ENCODE data around the gene TENM4. TPM values are rescaled to one million over a fixed set of nuclear protein-coding genes. Genes with fewer than 3 reads are reported as not detected.

The TENM4 gene
- total RNA-seq, 1 donor from 2014 or later: 117 TPM

DNA sequence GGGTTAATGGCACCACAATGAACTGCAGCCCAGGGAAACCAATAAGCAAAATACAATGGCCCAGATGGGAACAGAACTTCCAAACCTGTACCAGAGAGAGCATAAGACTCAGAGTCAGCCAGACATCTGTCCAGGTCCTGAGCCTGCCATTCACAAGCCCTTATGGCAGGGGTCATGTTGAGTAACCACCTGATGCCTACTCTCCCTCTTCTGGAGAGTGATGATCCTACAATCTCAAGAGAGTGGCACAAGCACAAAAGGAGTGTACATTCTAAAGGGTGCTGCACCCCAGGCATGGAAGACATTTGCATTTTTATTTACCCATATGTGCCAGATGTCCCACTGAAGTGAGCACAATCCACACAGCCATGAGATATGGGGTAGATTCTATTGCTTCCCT is 10.6 kb downstream of the TENM4 start:
- no peaks in the 10 kb centered on the region for H3K36me3 Mint-ChIP-seq (ENCODE audit: insufficient read depth)
- no peak overlapping the region for H3K4me3 Mint-ChIP-seq (ENCODE audit: low read depth)
- no peak overlapping the region for H3K27ac Mint-ChIP-seq
- no peak for DNase-seq (ENCODE audit: low spot score, unreplicated experiment)
- H3K9me3 Mint-ChIP-seq (ENCODE audit: low read depth): no peaks in the 10 kb centered on the region
- TF ChIP-seq, protein P1, sequence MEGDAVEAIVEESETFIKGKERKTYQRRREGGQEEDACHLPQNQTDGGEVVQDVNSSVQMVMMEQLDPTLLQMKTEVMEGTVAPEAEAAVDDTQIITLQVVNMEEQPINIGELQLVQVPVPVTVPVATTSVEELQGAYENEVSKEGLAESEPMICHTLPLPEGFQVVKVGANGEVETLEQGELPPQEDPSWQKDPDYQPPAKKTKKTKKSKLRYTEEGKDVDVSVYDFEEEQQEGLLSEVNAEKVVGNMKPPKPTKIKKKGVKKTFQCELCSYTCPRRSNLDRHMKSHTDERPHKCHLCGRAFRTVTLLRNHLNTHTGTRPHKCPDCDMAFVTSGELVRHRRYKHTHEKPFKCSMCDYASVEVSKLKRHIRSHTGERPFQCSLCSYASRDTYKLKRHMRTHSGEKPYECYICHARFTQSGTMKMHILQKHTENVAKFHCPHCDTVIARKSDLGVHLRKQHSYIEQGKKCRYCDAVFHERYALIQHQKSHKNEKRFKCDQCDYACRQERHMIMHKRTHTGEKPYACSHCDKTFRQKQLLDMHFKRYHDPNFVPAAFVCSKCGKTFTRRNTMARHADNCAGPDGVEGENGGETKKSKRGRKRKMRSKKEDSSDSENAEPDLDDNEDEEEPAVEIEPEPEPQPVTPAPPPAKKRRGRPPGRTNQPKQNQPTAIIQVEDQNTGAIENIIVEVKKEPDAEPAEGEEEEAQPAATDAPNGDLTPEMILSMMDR (IDR thresholded peaks at IDR 0.05; ENCODE audit: unreplicated experiment): no peak
- peaks cover 58% of the 10 kb centered on the region for H3K4me1 Mint-ChIP-seq (ENCODE audit: low read depth)
- no peaks in the 10 kb centered on the region for H3K27me3 Mint-ChIP-seq

DNA sequence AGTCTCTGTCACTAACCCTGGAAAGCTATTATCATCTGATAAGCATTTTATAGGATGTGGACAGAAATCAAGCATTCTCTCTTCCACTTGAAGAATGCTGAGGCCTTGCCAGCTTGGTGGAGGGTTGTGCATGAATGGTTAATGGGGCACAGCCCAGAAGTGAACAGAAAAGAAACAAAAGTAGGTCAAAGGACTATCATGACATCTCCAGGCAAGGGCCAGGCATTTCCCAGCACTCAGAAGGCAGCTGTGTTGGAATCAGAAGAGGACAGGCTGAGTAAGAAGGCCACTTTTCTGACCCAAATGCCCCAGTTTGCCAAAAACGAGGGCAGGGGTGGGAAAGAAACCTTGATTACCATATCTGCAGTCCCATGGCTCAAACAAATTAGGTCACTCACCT is 12.4 kb downstream of the TENM4 start:
- Mint-ChIP-seq H3K9me3 (ENCODE audit: low read depth) (no peaks in the 10 kb centered on the region), H3K27me3 (no peaks in the 10 kb centered on the region), H3K36me3 (ENCODE audit: insufficient read depth) (no peaks in the 10 kb centered on the region), H3K4me1 (ENCODE audit: low read depth) (peaks cover 41% of the 10 kb centered on the region), H3K27ac (no peak overlapping the region), H3K4me3 (ENCODE audit: low read depth) (no peak overlapping the region)
- TF ChIP-seq, protein P1 (IDR thresholded peaks at IDR 0.05; ENCODE audit: unreplicated experiment): no peak
- DNase-seq (ENCODE audit: low spot score, unreplicated experiment): no peak

DNA sequence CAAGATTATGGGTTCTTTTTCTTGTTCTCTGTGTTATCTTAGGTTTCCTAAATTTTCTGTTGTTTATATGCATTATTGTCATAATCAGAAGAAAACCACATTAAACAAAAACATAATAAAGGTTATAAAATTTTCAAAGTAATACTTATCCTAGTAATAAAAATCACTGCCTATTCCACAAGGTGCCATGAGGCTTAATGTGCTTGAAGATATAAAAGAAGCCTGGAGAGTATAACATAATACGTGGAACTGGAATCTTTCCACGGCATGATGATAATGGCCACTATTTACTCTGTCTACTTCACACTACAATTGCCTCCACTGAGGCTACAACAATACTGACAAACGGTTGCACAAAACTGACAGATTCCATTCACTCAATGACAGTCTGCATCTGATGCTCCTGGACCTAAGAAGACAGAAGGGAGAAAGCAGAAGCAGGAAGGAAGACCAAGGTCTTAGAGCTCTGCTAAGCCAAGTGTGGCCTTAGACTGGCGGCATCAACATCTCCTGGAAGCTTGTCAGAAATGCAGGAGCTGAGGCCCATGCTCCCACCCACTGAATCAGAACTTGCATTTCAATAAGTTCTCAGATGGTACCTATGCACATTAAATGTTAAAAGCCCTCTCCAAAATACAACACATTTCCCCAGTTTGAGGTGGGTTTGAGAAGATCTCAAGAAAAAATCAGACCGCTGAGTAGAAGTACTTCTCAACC is 13.1 kb downstream of the TENM4 start:
- H3K27ac Mint-ChIP-seq: no peak overlapping the region
- no peak for DNase-seq (ENCODE audit: low spot score, unreplicated experiment)
- H3K27me3 Mint-ChIP-seq: no peaks in the 10 kb centered on the region
- peaks cover 34% of the 10 kb centered on the region for H3K4me1 Mint-ChIP-seq (ENCODE audit: low read depth)
- TF ChIP-seq, protein P1 (IDR thresholded peaks at IDR 0.05; ENCODE audit: unreplicated experiment): no peak
- no peaks in the 10 kb centered on the region for H3K36me3 Mint-ChIP-seq (ENCODE audit: insufficient read depth)
- no peaks in the 10 kb centered on the region for H3K9me3 Mint-ChIP-seq (ENCODE audit: low read depth)
- H3K4me3 Mint-ChIP-seq (ENCODE audit: low read depth): no peak overlapping the region

DNA sequence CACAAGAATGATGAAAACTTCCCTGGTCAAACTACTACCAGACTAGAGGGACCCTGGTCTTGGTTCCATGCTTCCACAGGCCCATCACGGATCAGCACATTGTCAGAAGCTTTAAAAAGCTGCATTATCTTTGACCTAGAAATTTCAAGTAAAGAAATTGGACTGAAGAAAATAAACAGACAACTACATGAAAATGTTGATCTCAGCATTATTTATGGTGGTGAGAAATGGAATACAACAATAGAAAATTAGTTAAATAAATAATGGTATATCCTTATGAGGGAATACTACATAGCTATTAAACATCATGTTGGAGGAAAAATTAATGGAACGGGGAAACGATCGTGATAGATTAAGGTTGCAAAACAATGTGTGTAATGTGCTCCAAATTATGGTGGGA is 13.7 kb downstream of the TENM4 start:
- H3K4me3 Mint-ChIP-seq (ENCODE audit: low read depth): no peak overlapping the region
- H3K27me3 Mint-ChIP-seq: no peaks in the 10 kb centered on the region
- H3K27ac Mint-ChIP-seq: no peak overlapping the region
- no peak for DNase-seq (ENCODE audit: low spot score, unreplicated experiment)
- H3K36me3 Mint-ChIP-seq (ENCODE audit: insufficient read depth): no peaks in the 10 kb centered on the region
- no peaks in the 10 kb centered on the region for H3K9me3 Mint-ChIP-seq (ENCODE audit: low read depth)
- TF ChIP-seq, protein P1 (IDR thresholded peaks at IDR 0.05; ENCODE audit: unreplicated experiment): no peak
- peaks cover 29% of the 10 kb centered on the region for H3K4me1 Mint-ChIP-seq (ENCODE audit: low read depth)

DNA sequence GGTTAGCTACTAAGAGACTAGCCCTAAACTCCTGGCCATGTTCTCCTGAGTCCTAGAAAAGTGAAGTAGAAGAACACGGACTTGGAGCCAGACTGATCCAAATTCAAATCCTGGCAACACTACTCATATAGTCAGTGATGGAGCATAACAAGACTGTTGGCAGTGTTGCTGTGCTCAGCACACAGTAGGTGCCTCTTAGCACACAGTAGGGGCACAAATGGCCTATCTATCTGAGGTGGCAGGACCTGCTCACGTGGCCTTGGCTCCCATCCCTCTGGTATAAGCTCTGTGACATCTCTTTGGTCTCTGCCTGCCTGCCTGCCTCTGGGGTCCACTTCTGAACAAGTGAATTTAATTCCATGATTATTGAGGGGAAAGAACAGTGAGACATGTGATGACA is 15.4 kb downstream of the TENM4 start:
- peaks cover 18% of the 10 kb centered on the region for H3K4me1 Mint-ChIP-seq (ENCODE audit: low read depth)
- TF ChIP-seq, protein P1 (IDR thresholded peaks at IDR 0.05; ENCODE audit: unreplicated experiment): no peak
- no peaks in the 10 kb centered on the region for H3K9me3 Mint-ChIP-seq (ENCODE audit: low read depth)
- no peaks in the 10 kb centered on the region for H3K27me3 Mint-ChIP-seq
- H3K36me3 Mint-ChIP-seq (ENCODE audit: insufficient read depth): no peaks in the 10 kb centered on the region
- no peak overlapping the region for H3K4me3 Mint-ChIP-seq (ENCODE audit: low read depth)
- no peak for DNase-seq (ENCODE audit: low spot score, unreplicated experiment)
- no peak overlapping the region for H3K27ac Mint-ChIP-seq

Data from progenitor cell of endocrine pancreas (in vitro differentiated cells).